Measurements from ENCODE around the gene PARD3B. TPM values are rescaled to one million over a fixed set of nuclear protein-coding genes. Genes with fewer than 3 reads are reported as not detected.

PARD3B gene
- total RNA-seq, 2 donors from 2014 or later = 0.52 TPM; not detected in 1

DNA sequence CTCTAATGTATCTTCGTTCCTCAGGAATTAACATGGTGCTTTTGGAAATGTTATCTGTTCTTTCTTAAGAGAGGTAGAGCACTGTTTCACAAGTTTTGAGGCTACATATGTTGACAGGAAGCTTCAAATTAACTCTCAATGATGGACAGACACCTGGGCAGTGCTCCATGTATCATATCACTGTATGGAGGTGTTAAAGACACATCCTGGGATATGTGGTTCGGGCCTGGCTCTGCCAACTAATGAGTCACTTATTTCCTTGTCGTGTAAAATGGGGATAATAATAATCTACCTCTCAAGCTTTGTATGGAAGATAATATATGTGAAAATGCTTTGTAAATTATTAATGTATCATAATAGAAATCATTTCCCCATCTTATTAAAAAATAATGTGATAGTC, 90.2 kb downstream of the PARD3B start:
- Mint-ChIP-seq H3K4me3 (no peak overlapping the region), H3K36me3 (no peaks in the 10 kb centered on the region), H3K4me1 (ENCODE audit: low read depth in 2 of 2) (no peaks in the 10 kb centered on the region), H3K27ac (no peak overlapping the region), H3K27me3 (peaks cover 0 to 6% of the 10 kb centered on the region in 2 donors), H3K9me3 (no peaks in the 10 kb centered on the region)
- DNase-seq (ENCODE audit: low spot score) (no peak), ATAC-seq (no peak)

DNA sequence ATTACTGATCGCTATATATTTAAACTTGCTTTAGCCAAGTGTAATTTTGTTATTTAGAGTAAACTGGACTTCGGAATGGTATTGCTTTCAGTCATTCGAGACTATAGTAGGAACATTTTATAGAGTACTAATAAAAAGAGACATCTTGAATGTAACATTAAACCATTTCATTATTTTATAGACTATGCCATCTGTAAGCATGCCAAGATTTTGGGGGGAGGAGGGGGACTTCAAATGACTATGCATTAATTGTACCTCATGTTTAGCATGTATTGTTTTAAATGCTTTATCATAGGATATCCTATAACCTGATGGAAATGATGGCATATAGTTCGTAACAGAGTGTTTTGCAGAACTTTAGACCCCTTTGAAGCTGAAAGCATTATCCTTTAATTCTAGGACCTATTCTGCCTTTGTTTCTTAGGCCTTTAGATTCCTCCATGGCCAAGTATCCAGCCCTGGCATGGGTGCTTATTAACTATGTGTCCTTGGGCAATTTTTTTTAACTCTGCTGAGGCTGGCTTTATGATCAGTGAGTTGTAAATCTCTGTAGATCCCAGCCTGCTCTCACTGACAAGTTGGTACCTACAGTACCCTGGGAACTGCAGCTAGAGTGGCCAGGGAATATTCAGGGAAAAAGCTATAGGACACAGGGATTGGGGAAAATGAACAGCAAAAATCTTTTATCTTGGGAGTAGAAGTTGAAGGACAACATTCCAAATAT, 93.4 kb downstream of the PARD3B start:
- Mint-ChIP-seq H3K4me1 (ENCODE audit: low read depth in 2 of 2) (no peaks in the 10 kb centered on the region), H3K4me3 (no peak overlapping the region), H3K36me3 (no peaks in the 10 kb centered on the region), H3K27ac (no peak overlapping the region), H3K27me3 (no peaks in the 10 kb centered on the region), H3K9me3 (peaks cover 3% of the 10 kb centered on the region)
- DNase-seq (ENCODE audit: low spot score) (no peak), ATAC-seq (no peak)

DNA sequence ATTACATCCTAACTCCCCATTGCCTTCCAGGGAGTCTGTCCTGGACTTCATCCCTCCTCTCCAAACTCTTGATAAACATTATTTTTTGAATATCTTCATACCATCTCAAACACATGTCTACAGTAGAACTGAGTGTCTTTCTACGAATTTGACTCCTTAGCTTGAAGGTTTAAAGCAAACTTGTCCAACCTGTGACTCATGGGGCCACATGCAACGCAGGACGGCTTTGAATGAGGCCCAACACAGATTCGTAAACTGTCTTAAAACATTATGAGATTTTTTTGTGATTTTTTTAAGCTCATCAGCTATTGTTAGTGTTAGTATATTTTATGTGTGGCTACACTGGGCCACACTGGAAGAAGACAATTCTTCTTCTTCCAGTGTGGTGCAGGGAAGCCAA, 98.1 kb downstream of the PARD3B start:
- H3K27ac Mint-ChIP-seq = no peak overlapping the region
- H3K4me1 Mint-ChIP-seq (ENCODE audit: low read depth in 2 of 2) = no peaks in the 10 kb centered on the region
- H3K36me3 Mint-ChIP-seq = no peaks in the 10 kb centered on the region
- peaks cover 3% of the 10 kb centered on the region for H3K9me3 Mint-ChIP-seq
- DNase-seq (ENCODE audit: low spot score) = no peak
- no peaks in the 10 kb centered on the region for H3K27me3 Mint-ChIP-seq
- no peak overlapping the region for H3K4me3 Mint-ChIP-seq
- no peak for ATAC-seq

DNA sequence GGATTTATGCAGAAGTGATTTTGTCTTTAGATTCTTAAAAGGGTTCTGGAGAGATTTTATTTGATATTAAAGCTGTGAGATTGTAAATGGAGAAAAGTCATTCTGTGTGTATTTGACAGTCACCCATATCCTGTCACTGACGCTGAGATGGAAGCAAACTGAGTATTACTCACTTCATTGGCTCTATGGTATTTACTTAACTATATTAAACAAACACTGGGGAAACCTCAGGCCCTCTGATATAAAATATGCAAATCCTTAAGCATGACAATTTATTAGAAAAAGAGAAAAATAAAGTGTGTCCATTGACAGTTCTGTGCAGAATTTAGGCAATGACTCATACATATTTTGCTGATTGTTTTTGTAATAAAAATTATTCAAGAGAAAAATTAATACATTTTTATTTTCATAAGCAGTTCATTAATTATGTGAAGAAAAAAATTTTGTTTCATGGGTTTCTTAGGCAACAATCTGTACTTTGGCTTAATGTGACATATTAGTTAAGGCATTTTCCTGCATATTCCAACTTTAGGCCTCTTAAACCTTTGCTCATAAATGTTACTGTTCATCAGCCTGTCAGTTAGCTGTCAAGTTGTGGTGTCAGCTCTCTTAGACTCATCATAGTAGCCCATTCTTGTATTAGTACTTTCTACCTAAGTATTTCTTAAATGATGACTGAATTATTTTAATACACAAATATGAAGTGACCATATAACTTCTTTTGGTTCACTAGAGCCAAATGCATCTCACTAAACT, 99.9 kb downstream of the PARD3B start:
- no peaks in the 10 kb centered on the region for H3K36me3 Mint-ChIP-seq
- H3K4me3 Mint-ChIP-seq = no peak overlapping the region
- no peaks in the 10 kb centered on the region for H3K4me1 Mint-ChIP-seq (ENCODE audit: low read depth in 2 of 2)
- peaks cover 3% of the 10 kb centered on the region for H3K9me3 Mint-ChIP-seq
- H3K27ac Mint-ChIP-seq = no peak overlapping the region
- ATAC-seq = no peak
- no peaks in the 10 kb centered on the region for H3K27me3 Mint-ChIP-seq
- DNase-seq (ENCODE audit: low spot score) = no peak

DNA sequence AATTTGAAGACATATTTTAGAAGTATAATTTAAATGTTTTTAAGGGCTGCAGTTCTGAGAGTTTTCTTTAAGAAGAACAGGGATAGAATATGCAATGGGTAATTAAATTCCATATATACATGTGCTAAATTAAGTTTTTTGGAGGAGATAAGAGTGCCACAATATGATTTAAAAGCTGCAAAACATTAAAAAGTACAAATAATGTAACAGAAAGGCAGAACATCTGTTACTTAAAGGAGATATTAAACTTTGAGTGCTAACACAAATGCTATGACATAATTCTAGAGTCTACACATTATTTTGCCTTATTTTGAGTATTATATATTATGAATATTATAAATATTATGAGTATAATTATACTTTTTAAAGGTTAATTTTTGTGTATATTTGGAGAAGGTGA, 102.4 kb downstream of the PARD3B start:
- Mint-ChIP-seq H3K36me3 (peaks cover 6% of the 10 kb centered on the region), H3K9me3 (peaks cover 9% of the 10 kb centered on the region), H3K4me1 (ENCODE audit: low read depth in 2 of 2) (no peaks in the 10 kb centered on the region), H3K27me3 (no peaks in the 10 kb centered on the region), H3K4me3 (no peak overlapping the region), H3K27ac (no peak overlapping the region)
- DNase-seq (ENCODE audit: low spot score) = no peak
- ATAC-seq = no peak

DNA sequence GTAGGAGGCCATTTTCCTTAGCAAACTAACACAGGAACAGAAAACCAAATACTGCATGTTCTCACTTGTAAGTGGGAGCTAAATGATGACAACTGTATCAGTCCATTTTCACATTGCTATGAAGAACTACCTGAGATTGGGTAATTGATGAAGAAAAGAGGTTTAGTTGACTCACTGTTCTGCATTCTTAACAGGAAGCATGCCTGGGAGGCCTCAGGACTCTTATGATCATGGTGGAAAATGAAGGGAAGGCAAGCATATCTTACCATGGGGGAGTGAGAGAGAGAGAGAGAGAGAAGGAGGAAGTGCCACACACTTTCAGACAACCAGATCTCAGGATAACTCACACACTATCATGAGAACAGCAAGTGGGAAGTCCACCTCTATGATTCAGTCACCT, 105.3 kb downstream of the PARD3B start:
- DNase-seq (ENCODE audit: low spot score) = no peak
- no peaks in the 10 kb centered on the region for H3K27me3 Mint-ChIP-seq
- H3K36me3 Mint-ChIP-seq = peaks cover 6% of the 10 kb centered on the region
- H3K4me1 Mint-ChIP-seq (ENCODE audit: low read depth in 2 of 2) = no peaks in the 10 kb centered on the region
- no peak overlapping the region for H3K27ac Mint-ChIP-seq
- H3K4me3 Mint-ChIP-seq = no peak overlapping the region
- peaks cover 13% of the 10 kb centered on the region for H3K9me3 Mint-ChIP-seq
- ATAC-seq = no peak

DNA sequence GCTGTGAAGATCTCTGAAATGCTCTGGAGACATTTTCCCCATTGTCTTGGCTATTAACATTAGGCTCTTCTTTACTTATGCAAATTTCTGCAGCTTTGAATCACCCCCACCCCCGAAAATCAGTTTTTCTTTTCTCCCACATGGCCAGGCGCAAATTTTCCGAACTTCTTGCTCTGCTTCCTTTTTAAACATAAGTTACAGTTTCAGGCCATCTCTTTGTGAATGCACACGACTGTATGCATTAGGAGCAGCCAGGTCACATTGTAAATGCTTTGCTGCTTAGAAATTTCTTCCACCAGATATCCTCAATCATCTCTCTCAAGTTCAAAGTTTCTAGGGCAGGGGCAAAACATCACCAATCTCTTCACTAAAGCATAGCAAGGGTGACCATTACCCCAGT, 106.8 kb downstream of the PARD3B start:
- Mint-ChIP-seq H3K4me3 (no peak overlapping the region), H3K27ac (no peak overlapping the region), H3K4me1 (ENCODE audit: low read depth in 2 of 2) (no peaks in the 10 kb centered on the region), H3K27me3 (no peaks in the 10 kb centered on the region), H3K36me3 (peaks cover 6% of the 10 kb centered on the region), H3K9me3 (peaks cover 13% of the 10 kb centered on the region)
- DNase-seq (ENCODE audit: low spot score) = no peak
- no peak for ATAC-seq

DNA sequence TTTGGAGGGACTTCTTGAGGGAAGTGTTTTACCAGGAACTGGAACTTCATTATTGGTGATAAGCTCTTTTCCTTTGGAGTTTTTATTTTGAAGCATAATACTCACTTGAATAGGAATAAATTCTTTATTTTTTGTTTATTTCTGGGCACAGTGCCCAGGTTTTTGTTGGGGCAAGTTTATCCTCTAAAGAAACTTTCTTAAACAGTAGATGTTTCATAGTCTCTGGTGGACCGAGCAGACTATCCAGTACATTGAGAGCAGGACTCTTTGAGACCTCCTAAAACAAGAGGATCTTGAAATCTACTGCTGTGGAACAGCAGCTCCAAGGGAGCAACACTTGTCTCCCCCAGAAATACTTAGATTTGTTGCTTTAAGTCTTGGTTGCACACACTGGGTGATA, 109.4 kb downstream of the PARD3B start:
- no peaks in the 10 kb centered on the region for H3K4me1 Mint-ChIP-seq (ENCODE audit: low read depth in 2 of 2)
- no peaks in the 10 kb centered on the region for H3K27me3 Mint-ChIP-seq
- DNase-seq (ENCODE audit: low spot score) (no peak), ATAC-seq (no peak)
- peaks cover 6% of the 10 kb centered on the region for H3K36me3 Mint-ChIP-seq
- no peak overlapping the region for H3K27ac Mint-ChIP-seq
- H3K4me3 Mint-ChIP-seq = no peak overlapping the region
- peaks cover 13% of the 10 kb centered on the region for H3K9me3 Mint-ChIP-seq

DNA sequence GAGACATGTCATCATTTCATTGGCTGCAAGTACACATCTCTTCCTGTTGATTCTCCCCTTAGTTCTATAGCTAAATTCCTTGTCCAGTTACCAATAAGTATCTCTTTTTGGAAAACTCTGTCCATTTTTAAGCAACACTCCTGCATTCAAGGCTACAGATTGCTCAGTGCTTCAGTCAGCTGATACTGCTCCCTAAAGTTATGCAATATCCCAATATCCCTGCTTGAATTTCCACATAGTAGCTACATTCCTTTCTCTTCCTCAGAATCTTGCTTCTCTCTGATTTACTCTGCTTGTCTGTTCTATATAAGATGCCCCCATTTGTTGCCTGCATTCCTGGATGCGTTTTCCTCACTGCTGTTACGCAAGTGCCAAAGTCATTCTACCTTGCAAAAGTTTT, 109.8 kb downstream of the PARD3B start:
- no peaks in the 10 kb centered on the region for H3K27me3 Mint-ChIP-seq
- H3K27ac Mint-ChIP-seq = no peak overlapping the region
- peaks cover 6% of the 10 kb centered on the region for H3K36me3 Mint-ChIP-seq
- H3K4me1 Mint-ChIP-seq (ENCODE audit: low read depth in 2 of 2) = no peaks in the 10 kb centered on the region
- H3K9me3 Mint-ChIP-seq = peaks cover 13% of the 10 kb centered on the region
- ATAC-seq = no peak
- DNase-seq (ENCODE audit: low spot score) = no peak
- no peak overlapping the region for H3K4me3 Mint-ChIP-seq

DNA sequence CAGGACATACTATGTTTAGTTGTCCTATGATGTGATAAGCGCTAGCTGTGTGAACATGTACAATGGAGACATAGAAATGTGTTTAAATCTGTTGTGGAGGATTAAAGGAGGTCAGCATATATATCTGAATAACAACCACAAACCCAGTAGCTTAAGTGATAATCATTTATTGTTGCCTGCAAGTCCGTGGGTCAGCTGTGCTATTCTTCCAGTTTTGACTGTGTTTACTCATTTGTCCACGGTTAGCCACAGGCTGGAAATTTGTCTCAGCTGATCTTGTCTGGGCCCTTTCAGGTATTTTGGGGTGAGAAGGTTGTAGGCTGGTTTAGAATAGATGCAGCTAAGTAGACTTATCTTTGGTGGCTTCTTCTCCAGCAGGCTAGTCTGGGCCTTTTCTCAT, 110.4 kb downstream of the PARD3B start:
- Mint-ChIP-seq H3K4me3 (no peak overlapping the region), H3K36me3 (peaks cover 6% of the 10 kb centered on the region)
- ATAC-seq = no peak

DNA sequence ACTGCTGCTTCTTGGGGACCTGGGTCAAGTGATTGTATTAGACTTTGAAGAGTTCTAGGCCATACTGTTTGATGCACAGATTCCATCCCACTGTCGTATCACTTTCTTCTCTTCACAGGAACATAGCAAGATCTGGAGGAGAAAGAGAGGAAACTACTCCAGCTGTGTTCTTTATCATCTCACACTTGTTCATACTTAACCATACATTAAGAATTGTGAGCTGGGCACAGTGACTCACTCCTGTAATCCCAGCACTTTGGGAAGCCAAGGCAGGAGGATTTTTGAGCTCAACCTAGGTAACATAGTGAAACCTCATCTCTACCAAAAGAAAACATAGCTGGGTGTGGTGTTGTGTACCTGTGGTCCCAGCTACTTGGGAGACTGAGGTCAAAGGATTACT, 111.7 kb downstream of the PARD3B start:
- Mint-ChIP-seq H3K36me3 (peaks cover 5% of the 10 kb centered on the region), H3K4me1 (ENCODE audit: low read depth in 2 of 2) (no peaks in the 10 kb centered on the region), H3K9me3 (peaks cover 10% of the 10 kb centered on the region), H3K27me3 (no peaks in the 10 kb centered on the region), H3K27ac (no peak overlapping the region), H3K4me3 (no peak overlapping the region)
- no peak for ATAC-seq
- DNase-seq (ENCODE audit: low spot score) = no peak

More for the DNA sequence above, 110.4 kb downstream of the PARD3B start:
- no peak overlapping the region for H3K27ac Mint-ChIP-seq
- peaks cover 11% of the 10 kb centered on the region for H3K9me3 Mint-ChIP-seq
- no peaks in the 10 kb centered on the region for H3K4me1 Mint-ChIP-seq (ENCODE audit: low read depth in 2 of 2)
- no peaks in the 10 kb centered on the region for H3K27me3 Mint-ChIP-seq
- DNase-seq (ENCODE audit: low spot score) = no peak

DNA sequence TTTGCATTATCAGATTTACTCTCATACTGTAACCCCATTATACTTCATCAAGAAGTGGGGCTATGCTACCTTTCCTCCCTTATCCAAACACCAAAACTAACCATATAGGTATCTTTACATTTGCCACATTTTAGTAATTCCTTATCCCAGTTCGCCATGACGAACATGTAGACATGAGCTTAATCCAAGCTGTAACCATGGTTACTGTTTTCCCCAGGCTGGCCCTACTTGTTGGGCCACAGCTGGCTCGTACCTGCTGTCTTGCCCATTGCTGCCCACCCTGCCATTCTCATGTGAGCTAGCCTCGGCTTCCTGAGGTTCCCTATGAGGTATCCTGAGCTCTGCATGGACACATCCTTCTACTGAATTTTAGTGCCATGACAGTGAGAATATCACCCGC, 117.7 kb downstream of the PARD3B start:
- H3K4me3 Mint-ChIP-seq = no peak overlapping the region
- H3K27ac Mint-ChIP-seq = no peak overlapping the region
- DNase-seq (ENCODE audit: low spot score) = no peak
- ATAC-seq = no peak
- no peaks in the 10 kb centered on the region for H3K36me3 Mint-ChIP-seq
- H3K4me1 Mint-ChIP-seq (ENCODE audit: low read depth in 2 of 2) = no peaks in the 10 kb centered on the region
- H3K9me3 Mint-ChIP-seq = no peaks in the 10 kb centered on the region
- H3K27me3 Mint-ChIP-seq = no peaks in the 10 kb centered on the region

DNA sequence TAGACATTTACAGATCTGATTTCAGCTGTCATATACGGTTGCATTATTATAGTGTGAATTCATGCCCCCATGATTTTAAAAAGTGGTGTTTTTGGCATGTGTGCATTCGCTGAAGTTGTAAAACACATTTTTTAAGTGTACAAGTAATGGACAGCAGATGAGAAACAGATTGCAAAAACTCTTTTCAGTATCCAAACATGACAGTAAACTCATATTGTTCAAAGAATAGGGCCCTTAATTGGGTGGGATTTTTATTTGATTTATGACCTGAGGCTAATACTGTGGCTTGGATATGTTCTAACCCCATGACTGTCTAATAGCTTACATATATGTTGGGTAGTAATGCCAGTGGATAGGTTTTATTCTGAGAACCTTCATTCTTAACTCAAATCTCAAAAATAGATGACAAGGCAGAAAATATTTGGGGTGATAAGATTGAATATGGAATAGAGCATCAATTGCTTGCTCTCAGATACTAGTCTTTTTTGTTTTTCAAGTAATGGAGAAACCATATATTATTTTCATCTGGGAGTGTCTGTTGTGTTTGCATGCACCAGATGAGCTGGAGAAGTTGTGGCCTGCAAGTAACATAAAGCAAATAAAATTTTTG, 118.6 kb downstream of the PARD3B start:
- Mint-ChIP-seq H3K27ac (no peak overlapping the region), H3K4me3 (no peak overlapping the region), H3K9me3 (peaks cover 3% of the 10 kb centered on the region), H3K4me1 (ENCODE audit: low read depth in 2 of 2) (no peaks in the 10 kb centered on the region), H3K27me3 (peaks cover 0 to 2% of the 10 kb centered on the region in 2 donors), H3K36me3 (no peaks in the 10 kb centered on the region)
- ATAC-seq = no peak
- no peak for DNase-seq (ENCODE audit: low spot score)

DNA sequence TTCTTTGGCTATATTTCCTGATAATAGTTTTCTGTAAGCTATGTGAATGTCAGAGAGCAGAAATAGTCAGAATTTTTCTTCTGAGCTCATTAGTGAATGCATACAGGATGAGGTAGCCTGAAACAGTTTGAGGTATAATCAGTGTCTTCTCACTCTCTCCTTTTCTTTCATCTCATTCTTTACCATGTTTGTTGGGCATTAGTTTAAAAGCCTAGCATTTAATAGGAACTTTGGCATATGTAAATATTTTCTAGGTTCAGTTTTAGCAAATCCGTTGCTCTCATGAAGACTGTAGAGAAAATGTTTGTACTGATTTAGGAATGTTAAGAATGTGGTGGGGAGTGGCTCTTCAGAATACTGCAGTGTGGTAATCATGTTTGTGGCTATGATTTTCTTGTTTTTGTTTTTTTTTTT, 119.4 kb downstream of the PARD3B start:
- Mint-ChIP-seq H3K27me3 (peaks cover 0 to 2% of the 10 kb centered on the region in 2 donors), H3K27ac (no peak overlapping the region), H3K4me1 (ENCODE audit: low read depth in 2 of 2) (no peaks in the 10 kb centered on the region), H3K36me3 (no peaks in the 10 kb centered on the region), H3K4me3 (no peak overlapping the region), H3K9me3 (peaks cover 3% of the 10 kb centered on the region)
- ATAC-seq (no peak), DNase-seq (ENCODE audit: low spot score) (no peak)

Data from natural killer cell treated with Interleukin-12 subunit alpha and Interleukin-12 subunit beta and Interleukin-15 and Interleukin-18, amount 100 ng/mL, for 72 hours (primary cell).